Endothelial cell of umbilical vein (primary cell): ENCODE data around the gene RAPGEF3.

Source experiments
- EZH2 ChIP-seq: IDR thresholded peaks from 2 replicates; pipeline ENCODE4 v1.6.1; 2012; ENCODE audit warnings: borderline replicate concordance, low read depth, mild to moderate bottlenecking, moderate library complexity, low read length, inconsistent platforms; ENCODE audit not compliant: severe bottlenecking
- FOS ChIP-seq: IDR thresholded peaks from 2 replicates; pipeline ENCODE4 v1.6.1; 2011; ENCODE audit warnings: mild to moderate bottlenecking, low read length, moderate library complexity, borderline replicate concordance; ENCODE audit not compliant: insufficient read depth
- GATA2 ChIP-seq: IDR thresholded peaks from 2 replicates; pipeline ENCODE4 v1.7.0; 2011; ENCODE audit warnings: low read depth, mild to moderate bottlenecking, moderate library complexity, mixed read lengths, low read length; ENCODE audit not compliant: insufficient read length, insufficient read depth
- POLR2A ChIP-seq: IDR thresholded peaks from 2 replicates; pipeline ENCODE4 v1.6.1; 2012; ENCODE audit warnings: low read depth, mild to moderate bottlenecking, control low read depth, low read length
- TF ChIP-seq, protein P1 (sequence below), 2 donors: IDR thresholded peaks; 1 replicate in 1 of 2; 2 replicates in 1 of 2; pipeline ENCODE4 v1.5.1; 2011; ENCODE audit warnings: low read length in 2 of 2, mild to moderate bottlenecking in 2 of 2, moderate library complexity in 2 of 2, control low read depth in 1 of 2, inconsistent platforms in 1 of 2, low read depth in 1 of 2; ENCODE audit not compliant: insufficient read depth in 1 of 2; ENCODE audit errors: extremely low read depth in 1 of 2
- TF ChIP-seq, protein P2 (sequence below): IDR thresholded peaks from 2 replicates; pipeline ENCODE4 v1.6.1; 2011; ENCODE audit not compliant: insufficient read depth, insufficient read length

DNA sequence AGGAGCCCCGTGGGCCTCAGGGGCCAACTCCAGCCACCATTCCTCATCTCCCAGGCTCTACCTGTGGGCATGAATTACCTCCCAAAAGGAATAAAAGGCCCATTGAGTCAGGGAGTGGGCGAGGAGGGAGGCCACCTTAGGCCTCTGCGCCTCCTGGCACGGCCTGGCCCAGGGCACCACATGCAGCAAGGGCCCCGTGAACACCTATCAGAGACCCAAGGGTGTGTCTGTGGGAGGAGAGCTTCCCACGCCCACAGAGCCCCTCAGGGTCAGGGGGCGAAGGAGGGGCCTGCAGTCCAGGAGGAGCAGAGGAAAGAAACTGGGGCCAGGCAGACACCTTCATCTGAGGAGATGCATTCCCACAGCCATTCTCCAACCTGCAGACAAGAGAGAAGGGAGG, 12.2 kb downstream of the RAPGEF3 start:
- no peak for TF ChIP-seq EZH2
- TF ChIP-seq, protein P1, sequence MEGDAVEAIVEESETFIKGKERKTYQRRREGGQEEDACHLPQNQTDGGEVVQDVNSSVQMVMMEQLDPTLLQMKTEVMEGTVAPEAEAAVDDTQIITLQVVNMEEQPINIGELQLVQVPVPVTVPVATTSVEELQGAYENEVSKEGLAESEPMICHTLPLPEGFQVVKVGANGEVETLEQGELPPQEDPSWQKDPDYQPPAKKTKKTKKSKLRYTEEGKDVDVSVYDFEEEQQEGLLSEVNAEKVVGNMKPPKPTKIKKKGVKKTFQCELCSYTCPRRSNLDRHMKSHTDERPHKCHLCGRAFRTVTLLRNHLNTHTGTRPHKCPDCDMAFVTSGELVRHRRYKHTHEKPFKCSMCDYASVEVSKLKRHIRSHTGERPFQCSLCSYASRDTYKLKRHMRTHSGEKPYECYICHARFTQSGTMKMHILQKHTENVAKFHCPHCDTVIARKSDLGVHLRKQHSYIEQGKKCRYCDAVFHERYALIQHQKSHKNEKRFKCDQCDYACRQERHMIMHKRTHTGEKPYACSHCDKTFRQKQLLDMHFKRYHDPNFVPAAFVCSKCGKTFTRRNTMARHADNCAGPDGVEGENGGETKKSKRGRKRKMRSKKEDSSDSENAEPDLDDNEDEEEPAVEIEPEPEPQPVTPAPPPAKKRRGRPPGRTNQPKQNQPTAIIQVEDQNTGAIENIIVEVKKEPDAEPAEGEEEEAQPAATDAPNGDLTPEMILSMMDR (IDR thresholded peaks at IDR 0.05; ENCODE audit: extremely low read depth in 1 of 2, insufficient read depth in 1 of 2, low read depth in 1 of 2, low read length in 2 of 2), result no peak
- TF ChIP-seq, protein P2, sequence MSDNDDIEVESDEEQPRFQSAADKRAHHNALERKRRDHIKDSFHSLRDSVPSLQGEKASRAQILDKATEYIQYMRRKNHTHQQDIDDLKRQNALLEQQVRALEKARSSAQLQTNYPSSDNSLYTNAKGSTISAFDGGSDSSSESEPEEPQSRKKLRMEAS, result no peak
- TF ChIP-seq FOS, result no peak
- no peak for TF ChIP-seq GATA2
- no peak for TF ChIP-seq POLR2A
